CD14-positive monocyte (primary cell): ENCODE results near the gene TLK2. TPM values are rescaled to one million over a fixed set of nuclear protein-coding genes. Genes with fewer than 3 reads are reported as not detected.
"Not testable (repeated sequence)": the region's sequence is repeated elsewhere in the genome, so short reads cannot be mapped to it uniquely, and the experiment has no call there.

Experiments used
- DNase-seq, 3 donors: peaks; one replicate each; pipeline ENCODE4 v3.0.0-alpha.2; 2011 to 2022
- H2AFZ ChIP-seq: 2 replicates; pipeline ENCODE4 v1.6.0; 2012; ENCODE audit warnings: mild to moderate bottlenecking, low read depth, low read length, inconsistent platforms; ENCODE audit not compliant: insufficient read depth, poor library complexity, severe bottlenecking
- H3K27ac ChIP-seq, 2 donors: 1 replicate in 1 of 2; 2 replicates in 1 of 2; pipeline ENCODE4 v1.5.1; 2012 to 2013; ENCODE audit warnings: low read length in 2 of 2, control low read depth in 1 of 2, inconsistent platforms in 1 of 2, low read depth in 1 of 2, mild to moderate bottlenecking in 1 of 2
- H3K27me3 ChIP-seq, 2 donors: one replicate each; pipeline versions ENCODE4 v1.6.0 to v1.6.1; 2011 to 2013; ENCODE audit warnings: low read length in 2 of 2; ENCODE audit not compliant: control insufficient read depth in 2 of 2, insufficient read depth in 2 of 2
- H3K36me3 ChIP-seq, 2 donors: replicated peaks in 1 of 2; 1 replicate in 1 of 2; 2 replicates in 1 of 2; pipeline versions ENCODE4 v1.5.1 to v1.6.1; 2012 to 2013; ENCODE audit warnings: low read length in 2 of 2, control low read depth in 1 of 2, inconsistent platforms in 1 of 2, mild to moderate bottlenecking in 1 of 2; ENCODE audit not compliant: insufficient read depth in 2 of 2, control insufficient read depth in 1 of 2
- H3K4me1 ChIP-seq, 2 donors: 1 replicate in 1 of 2; 2 replicates in 1 of 2; pipeline versions ENCODE4 v1.5.1 to v1.6.1; 2012 to 2013; ENCODE audit warnings: low read length in 2 of 2, control low read depth in 1 of 2, inconsistent platforms in 1 of 2, mild to moderate bottlenecking in 1 of 2, moderate library complexity in 1 of 2; ENCODE audit not compliant: insufficient read depth in 2 of 2, control insufficient read depth in 1 of 2
- H3K4me2 ChIP-seq: replicated peaks from 2 replicates; pipeline ENCODE3; 2012; ENCODE audit warnings: low read length, moderate library complexity, mild to moderate bottlenecking; ENCODE audit not compliant: poor library complexity, severe bottlenecking; ENCODE audit errors: extremely low read depth
- H3K4me3 ChIP-seq, 3 experiments: fragments of 200-600 bp in 1 of 3; sonication (generic) in 1 of 3; replicated peaks in 1 of 3; 1 replicate in 2 of 3; 2 replicates in 1 of 3; pipeline ENCODE4 v1.5.1; 2011 to 2013; ENCODE audit warnings: low read length in 3 of 3, mild to moderate bottlenecking in 3 of 3, control low read depth in 2 of 3, low read depth in 2 of 3, inconsistent platforms in 1 of 3, moderate library complexity in 1 of 3
- H3K79me2 ChIP-seq: 2 replicates; pipeline ENCODE4 v1.6.0; 2012; ENCODE audit warnings: mild to moderate bottlenecking, control low read depth, inconsistent platforms, low read length, moderate library complexity; ENCODE audit not compliant: insufficient read depth
- H3K9ac ChIP-seq: 2 replicates; pipeline ENCODE4 v1.6.0; 2017; ENCODE audit warnings: low read length, mild to moderate bottlenecking; ENCODE audit not compliant: insufficient read depth, poor library complexity, severe bottlenecking
- H3K9me3 ChIP-seq, 2 donors: replicated peaks in 1 of 2; 1 replicate in 1 of 2; 2 replicates in 1 of 2; pipeline versions ENCODE4 v1.5.1 to v1.6.1; 2012 to 2013; ENCODE audit warnings: low read length in 2 of 2, control low read depth in 1 of 2; ENCODE audit not compliant: control insufficient read depth in 1 of 2, insufficient read depth in 1 of 2
- H4K20me1 ChIP-seq: 2 replicates; pipeline ENCODE4 v1.6.0; 2012; ENCODE audit warnings: mild to moderate bottlenecking, low read length, control low read depth, moderate library complexity; ENCODE audit not compliant: insufficient read depth
- H3K27ac Mint-ChIP-seq, 7 donors: one replicate each; pipeline ENCODE4 v1.8.0; 2020; ENCODE audit warnings: mild to moderate bottlenecking in 7 of 7, mixed read lengths in 7 of 7, moderate library complexity in 6 of 7, inconsistent platforms in 2 of 7
- H3K27me3 Mint-ChIP-seq, 3 donors: one replicate each; pipeline ENCODE4 v1.8.0; 2021 to 2022; ENCODE audit warnings: low read depth in 3 of 3, mild to moderate bottlenecking in 3 of 3, mixed read lengths in 3 of 3, moderate library complexity in 3 of 3, inconsistent platforms in 1 of 3
- H3K36me3 Mint-ChIP-seq, 2 donors: one replicate each; pipeline ENCODE4 v1.8.0; 2020; ENCODE audit warnings: mixed read lengths in 2 of 2, inconsistent platforms in 1 of 2, mild to moderate bottlenecking in 1 of 2
- H3K4me1 Mint-ChIP-seq: one replicate; pipeline ENCODE4 v1.8.0; 2020; ENCODE audit warnings: mild to moderate bottlenecking, mixed read lengths
- H3K4me3 Mint-ChIP-seq, 2 donors: one replicate each; pipeline ENCODE4 v1.8.0; 2020; ENCODE audit warnings: mild to moderate bottlenecking in 2 of 2, mixed read lengths in 2 of 2, moderate library complexity in 1 of 2
- H3K9me3 Mint-ChIP-seq, 7 donors: one replicate each; pipeline ENCODE4 v1.8.0; 2020 to 2022; ENCODE audit warnings: mixed read lengths in 7 of 7, mild to moderate bottlenecking in 6 of 7, moderate library complexity in 6 of 7, inconsistent platforms in 2 of 7
- WGBS: methylation state at CpG from one replicate; pipeline ENCODE4 v1.1.5; 2013; ENCODE audit warnings: missing lambda C conversion rate; ENCODE audit not compliant: insufficient coverage; 5-methylcytosine and 5-hydroxymethylcytosine counted together
- intact Hi-C, 2 donors: fragments of 100-400 bp; cut with micrococcal nuclease; formaldehyde crosslinking; loops; one replicate each; pipeline versions ENCODE4 v1.15.0 to v1.15.1; 2023
- polyA plus RNA-seq, 3 donors: library from polyadenylated mRNA; depleted of rRNA in 1 of 3; unstranded in 2 of 3; stranded (reverse) in 1 of 3; fragments of 300-500 nt in 2 of 3; fragments of >200 nt in 1 of 3; fragmentation: Illumina TruSeq in 2 of 3; gene quantifications; 1 replicate in 2 of 3; 2 replicates in 1 of 3; pipeline ENCODE4 v1.2.3, GENCODE V29; 2012 to 2021

The TLK2 gene
- polyA plus RNA-seq, 3 donors = 4.0 to 28.2 (median 4.3) TPM

GRCh38 chr17:62525317-62525716 lies 46.7 kb downstream of the TLK2 start:
- H3K27ac ChIP-seq, H3K9ac ChIP-seq, H3K4me3 Mint-ChIP-seq, H3K79me2 ChIP-seq, intact Hi-C loops, H3K4me1 ChIP-seq, H4K20me1 ChIP-seq, H3K27me3 ChIP-seq, H3K27me3 Mint-ChIP-seq, H3K9me3 Mint-ChIP-seq, H3K4me1 Mint-ChIP-seq, H3K4me2 ChIP-seq, H3K27ac Mint-ChIP-seq, H2AFZ ChIP-seq, DNase-seq, H3K9me3 ChIP-seq, H3K4me3 ChIP-seq: not testable (repeated sequence)
- peaks cover 25 to 56% of the 10 kb centered on the region in 2 donors for H3K36me3 ChIP-seq
- H3K36me3 Mint-ChIP-seq = peaks cover 50 to 76% of the 10 kb centered on the region in 2 donors
- no CpG with 5 or more reads among the region's 6 CpGs for WGBS

DNA sequence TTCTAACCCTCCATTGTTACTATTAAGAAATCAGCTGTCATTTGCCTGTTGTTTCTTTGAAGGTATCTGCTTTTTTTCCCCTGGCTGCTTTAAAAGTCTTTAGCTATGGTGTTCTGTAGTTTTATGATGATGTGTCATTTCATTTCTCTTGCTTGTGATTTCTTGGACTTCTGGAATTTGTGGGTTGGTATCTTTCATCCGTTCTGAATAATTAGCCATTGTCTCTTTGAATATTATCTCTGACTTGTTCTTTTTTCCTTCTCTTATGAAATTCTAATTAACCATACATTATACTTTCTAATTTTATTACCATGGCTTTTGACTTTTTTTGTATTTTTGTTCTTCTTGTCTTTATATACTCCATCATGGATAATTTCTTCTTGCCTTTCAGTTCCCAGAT lies 52.3 kb downstream of the TLK2 start:
- H3K4me1 Mint-ChIP-seq, H3K4me3 Mint-ChIP-seq, intact Hi-C loops, H3K4me3 ChIP-seq, H3K27me3 Mint-ChIP-seq, H3K27me3 ChIP-seq, DNase-seq, H3K4me2 ChIP-seq, H3K27ac ChIP-seq, H3K9ac ChIP-seq, H3K4me1 ChIP-seq, H4K20me1 ChIP-seq, H2AFZ ChIP-seq, H3K9me3 Mint-ChIP-seq, H3K79me2 ChIP-seq, H3K9me3 ChIP-seq: not testable (repeated sequence)
- no CpG with 5 or more reads among the region's 1 CpG for WGBS
- H3K36me3 ChIP-seq = peaks cover 9 to 19% of the 10 kb centered on the region in 2 donors
- Mint-ChIP-seq H3K27ac (peak overlapping the region in 1 of 7 donors; percentile 5), H3K36me3 (peaks cover 40 to 65% of the 10 kb centered on the region in 2 donors)

GRCh38 chr17:62536557-62536956 lies 57.9 kb downstream of the TLK2 start:
- H3K4me3 ChIP-seq, H3K27ac Mint-ChIP-seq, H2AFZ ChIP-seq, H3K27ac ChIP-seq, DNase-seq, H3K9me3 ChIP-seq, H3K79me2 ChIP-seq, H3K9me3 Mint-ChIP-seq, H3K4me3 Mint-ChIP-seq, H3K4me1 ChIP-seq, H3K4me1 Mint-ChIP-seq, H3K9ac ChIP-seq, H3K27me3 Mint-ChIP-seq, H3K4me2 ChIP-seq, intact Hi-C loops, H3K27me3 ChIP-seq: not testable (repeated sequence)
- H3K36me3 Mint-ChIP-seq = peaks cover 53 to 66% of the 10 kb centered on the region in 2 donors
- H4K20me1 ChIP-seq = peaks cover 11% of the 10 kb centered on the region
- peaks cover 19 to 52% of the 10 kb centered on the region in 2 donors for H3K36me3 ChIP-seq
- 100% methylated on average over 1 of the region's 4 CpGs for WGBS

DNA sequence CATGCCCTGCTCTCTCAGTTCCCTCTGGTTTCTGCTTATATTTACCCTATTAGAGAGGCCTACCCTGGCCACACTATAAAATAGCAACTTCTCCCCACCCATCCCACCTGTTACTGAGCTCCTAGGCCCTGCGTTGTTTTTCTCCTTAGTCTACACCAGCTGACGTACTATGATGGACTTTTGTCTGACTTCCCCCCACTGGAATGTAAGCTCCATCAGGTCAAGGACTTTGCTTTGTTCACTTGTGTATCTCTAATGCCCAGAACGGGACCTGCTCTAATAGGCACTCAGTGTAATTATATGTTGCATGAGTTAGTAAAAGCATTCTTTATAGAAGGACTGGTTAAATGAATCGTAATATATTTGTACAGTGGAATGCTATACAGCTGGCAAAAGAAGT lies 62.4 kb downstream of the TLK2 start:
- H3K4me2 ChIP-seq, H3K4me1 ChIP-seq, H3K27ac ChIP-seq, H3K9me3 Mint-ChIP-seq, H3K27me3 ChIP-seq, H2AFZ ChIP-seq, H3K4me1 Mint-ChIP-seq, H3K4me3 Mint-ChIP-seq, H3K9me3 ChIP-seq, intact Hi-C loops, DNase-seq, H3K9ac ChIP-seq, H3K4me3 ChIP-seq, H3K27me3 Mint-ChIP-seq: not testable (repeated sequence)
- Histone ChIP-seq H3K79me2 (peaks cover 14% of the 10 kb centered on the region), H4K20me1 (peaks cover 22% of the 10 kb centered on the region), H3K36me3 (peaks cover 21 to 62% of the 10 kb centered on the region in 2 donors)
- Mint-ChIP-seq H3K27ac (peak overlapping the region in 1 of 7 donors; percentile 13), H3K36me3 (peaks cover 63 to 70% of the 10 kb centered on the region in 2 donors)
- WGBS = 100% methylated on average over 1 of the region's 4 CpGs
